ENCODE measurements around the gene FOXRED1. TPM values are rescaled to one million over a fixed set of nuclear protein-coding genes. Genes with fewer than 3 reads are reported as not detected.

The FOXRED1 gene
- total RNA-seq, 1 experiment from 2014 or later: 67.5 TPM

- TF ChIP-seq CTCF (conservative IDR thresholded peaks at IDR 0.05): no peak
- no peak overlapping the region for H2BK15ac ChIP-seq (ENCODE audit: low read depth, low read length)
- no peak overlapping the region for H3K27ac Mint-ChIP-seq
- no peak overlapping the region for H3K4ac ChIP-seq (ENCODE audit: low read depth, low read length)
- DNase-seq: no peak
- no peak overlapping the region for H3K23ac ChIP-seq (ENCODE audit: insufficient read length, low read depth, low read length)
- no peak overlapping the region for H3K9ac ChIP-seq (ENCODE audit: extremely low read depth, insufficient read length, low read length)
- peaks cover 2% of the 10 kb centered on the region for H4K20me1 ChIP-seq (ENCODE audit: control insufficient read depth, insufficient read depth, insufficient read length)
- no peak overlapping the region for H4K5ac ChIP-seq (ENCODE audit: insufficient read length, low read depth, low read length)
- no peak overlapping the region for H2AFZ ChIP-seq (ENCODE audit: low read length)
- no peaks in the 10 kb centered on the region for H3K9me3 Mint-ChIP-seq
- no peaks in the 10 kb centered on the region for H3K23me2 ChIP-seq (ENCODE audit: insufficient read length, low read depth, low read length, poor library complexity, severe bottlenecking)
- no peak overlapping the region for H2AK5ac ChIP-seq (ENCODE audit: insufficient read length, low read length)
- H3K27me3 Mint-ChIP-seq (ENCODE audit: low read depth): no peaks in the 10 kb centered on the region; the same call in 1 of the 2 replicates
- H3K27me3 ChIP-seq (ENCODE audit: insufficient read depth, low read length): no peaks in the 10 kb centered on the region
- H3K4me1 ChIP-seq (ENCODE audit: insufficient read depth, low read length): no peaks in the 10 kb centered on the region
- H3K79me1 ChIP-seq (ENCODE audit: insufficient read depth, low read depth, low read length, poor library complexity, severe bottlenecking): no peaks in the 10 kb centered on the region
- no peaks in the 10 kb centered on the region for H3K9me3 ChIP-seq (ENCODE audit: control insufficient read depth, low read depth, low read length)
- H3K4me3 Mint-ChIP-seq: no peak overlapping the region
- H2BK12ac ChIP-seq (ENCODE audit: insufficient read length, low read depth, low read length): no peak overlapping the region
- H3T11ph ChIP-seq (ENCODE audit: low read length): no peak overlapping the region
- no peak overlapping the region for H2BK120ac ChIP-seq (ENCODE audit: low read depth, low read length, poor library complexity, severe bottlenecking)
- no peak overlapping the region for H4K8ac ChIP-seq (replicated peaks; ENCODE audit: insufficient read length, low read depth, low read length)
- no peak overlapping the region for H3K14ac ChIP-seq (ENCODE audit: insufficient read depth, low read length)
- H2BK20ac ChIP-seq (ENCODE audit: low read depth, low read length, poor library complexity, severe bottlenecking): no peak overlapping the region
- H3K36me3 Mint-ChIP-seq (ENCODE audit: insufficient read depth in 1 of 3, low read depth in 3 of 3): peaks cover 12 to 35% (median 35%) of the 10 kb centered on the region in 3 experiments; a peak in 6 of 7 replicates
- no peak overlapping the region for H2BK5ac ChIP-seq (ENCODE audit: insufficient read length, low read length)
- H3K56ac ChIP-seq (ENCODE audit: insufficient read length, low read depth, low read length): no peak overlapping the region
- no peak overlapping the region for H3K27ac ChIP-seq (ENCODE audit: insufficient read length, low read depth, low read length)
- H3K4me2 ChIP-seq (ENCODE audit: insufficient read depth, insufficient read length, low read length): no peak overlapping the region
- no peak overlapping the region for H3K18ac ChIP-seq (ENCODE audit: insufficient read length, low read depth, low read length)
- no CpG with 5 or more reads among the region's 5 CpGs for WGBS (ENCODE audit: extremely low coverage, insufficient read length, low lambda C conversion rate)
- no peak overlapping the region for H4K91ac ChIP-seq (ENCODE audit: insufficient read length, low read depth, low read length)
- no peaks in the 10 kb centered on the region for H3K79me2 ChIP-seq (ENCODE audit: insufficient read depth, low read length)
- H3K4me1 Mint-ChIP-seq: no peaks in the 10 kb centered on the region
These were observed 44.9 kb downstream of the FOXRED1 start for GRCh38 chr11:126313826-126314225.
